ENCODE measurements around the gene AHR. TPM values are rescaled to one million over a fixed set of nuclear protein-coding genes. Genes with fewer than 3 reads are reported as not detected.

AHR gene
- total RNA-seq, 1 donor from 2014 or later = 1.7 TPM

DNA sequence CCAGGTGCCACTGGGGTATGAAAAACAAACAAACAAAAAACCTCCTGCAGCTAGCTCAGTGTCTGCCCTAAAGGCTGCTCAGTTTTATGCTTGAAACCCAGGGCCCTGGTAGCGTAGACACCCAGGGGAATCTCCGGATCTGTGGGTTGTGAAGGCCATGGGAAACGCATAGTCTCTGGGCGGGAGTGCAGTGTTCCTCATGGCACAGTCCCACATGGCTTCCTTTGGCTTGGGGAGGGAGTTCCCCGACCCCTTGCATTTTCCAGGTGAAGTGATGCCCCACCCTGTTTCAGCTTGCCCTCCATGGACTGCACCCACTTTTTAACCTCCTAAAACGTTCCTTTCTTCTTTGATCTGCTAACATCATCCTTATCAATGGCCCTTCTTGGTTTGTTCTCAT lies 56.0 kb downstream of the AHR start:
- TF ChIP-seq, protein P1, sequence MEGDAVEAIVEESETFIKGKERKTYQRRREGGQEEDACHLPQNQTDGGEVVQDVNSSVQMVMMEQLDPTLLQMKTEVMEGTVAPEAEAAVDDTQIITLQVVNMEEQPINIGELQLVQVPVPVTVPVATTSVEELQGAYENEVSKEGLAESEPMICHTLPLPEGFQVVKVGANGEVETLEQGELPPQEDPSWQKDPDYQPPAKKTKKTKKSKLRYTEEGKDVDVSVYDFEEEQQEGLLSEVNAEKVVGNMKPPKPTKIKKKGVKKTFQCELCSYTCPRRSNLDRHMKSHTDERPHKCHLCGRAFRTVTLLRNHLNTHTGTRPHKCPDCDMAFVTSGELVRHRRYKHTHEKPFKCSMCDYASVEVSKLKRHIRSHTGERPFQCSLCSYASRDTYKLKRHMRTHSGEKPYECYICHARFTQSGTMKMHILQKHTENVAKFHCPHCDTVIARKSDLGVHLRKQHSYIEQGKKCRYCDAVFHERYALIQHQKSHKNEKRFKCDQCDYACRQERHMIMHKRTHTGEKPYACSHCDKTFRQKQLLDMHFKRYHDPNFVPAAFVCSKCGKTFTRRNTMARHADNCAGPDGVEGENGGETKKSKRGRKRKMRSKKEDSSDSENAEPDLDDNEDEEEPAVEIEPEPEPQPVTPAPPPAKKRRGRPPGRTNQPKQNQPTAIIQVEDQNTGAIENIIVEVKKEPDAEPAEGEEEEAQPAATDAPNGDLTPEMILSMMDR (IDR thresholded peaks at IDR 0.05; ENCODE audit: partially characterized antibody, unreplicated experiment) = no peak
- Mint-ChIP-seq H3K27me3 (ENCODE audit: unreplicated experiment) (peaks cover 6% of the 10 kb centered on the region), H3K27ac (ENCODE audit: unreplicated experiment) (no peak overlapping the region), H3K4me1 (ENCODE audit: low read depth, unreplicated experiment) (no peaks in the 10 kb centered on the region), H3K4me3 (ENCODE audit: unreplicated experiment) (no peak overlapping the region), H3K36me3 (ENCODE audit: unreplicated experiment) (no peaks in the 10 kb centered on the region), H3K9me3 (ENCODE audit: unreplicated experiment) (no peaks in the 10 kb centered on the region)
- no peak for DNase-seq

DNA sequence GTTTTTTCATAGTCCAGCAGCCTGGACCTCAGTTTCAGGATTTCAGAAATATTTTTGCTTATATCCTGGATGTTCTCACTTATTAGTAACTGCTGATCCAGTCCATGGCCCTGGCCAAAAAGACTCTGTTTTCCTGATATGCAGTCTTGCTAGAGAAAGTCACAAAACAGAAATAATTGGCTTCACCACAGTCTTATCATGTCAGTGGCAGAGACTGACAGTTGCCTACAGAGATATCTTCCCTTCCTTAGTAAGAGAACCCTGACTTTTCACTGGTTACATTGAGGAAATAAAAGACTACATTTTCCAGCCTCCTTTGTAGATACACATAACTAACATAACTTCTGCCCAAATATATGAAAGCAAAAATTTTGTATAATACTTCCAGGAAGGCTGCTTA lies 56.6 kb downstream of the AHR start:
- peaks cover 7% of the 10 kb centered on the region for H3K27me3 Mint-ChIP-seq (ENCODE audit: unreplicated experiment)
- H3K4me1 Mint-ChIP-seq (ENCODE audit: low read depth, unreplicated experiment) = no peaks in the 10 kb centered on the region
- no peaks in the 10 kb centered on the region for H3K9me3 Mint-ChIP-seq (ENCODE audit: unreplicated experiment)
- H3K4me3 Mint-ChIP-seq (ENCODE audit: unreplicated experiment) = no peak overlapping the region
- no peak overlapping the region for H3K27ac Mint-ChIP-seq (ENCODE audit: unreplicated experiment)
- TF ChIP-seq, protein P1 (IDR thresholded peaks at IDR 0.05; ENCODE audit: partially characterized antibody, unreplicated experiment) = no peak
- H3K36me3 Mint-ChIP-seq (ENCODE audit: unreplicated experiment) = no peaks in the 10 kb centered on the region
- no peak for DNase-seq

DNA sequence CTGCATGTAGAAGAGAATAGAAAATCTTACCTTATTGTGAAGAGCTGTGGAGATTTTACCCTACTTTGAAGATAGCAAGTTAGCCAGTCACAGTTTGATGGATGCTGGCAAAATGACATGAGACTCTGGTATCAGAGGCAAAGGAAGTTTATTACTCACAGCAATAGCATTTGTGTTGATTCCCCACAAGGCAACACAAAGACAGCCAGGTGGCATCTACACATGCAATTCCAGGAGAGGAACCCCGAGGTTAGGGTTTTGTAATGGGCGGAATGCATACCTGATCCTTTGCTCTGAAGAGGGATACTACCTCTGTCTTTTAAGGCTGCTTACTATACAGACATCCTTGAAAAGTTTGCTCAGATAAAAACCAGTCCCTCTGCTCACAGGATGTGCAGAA lies 59.5 kb downstream of the AHR start:
- no peak for DNase-seq
- no peaks in the 10 kb centered on the region for H3K9me3 Mint-ChIP-seq (ENCODE audit: unreplicated experiment)
- H3K27me3 Mint-ChIP-seq (ENCODE audit: unreplicated experiment) = peaks cover 2% of the 10 kb centered on the region
- no peak overlapping the region for H3K27ac Mint-ChIP-seq (ENCODE audit: unreplicated experiment)
- no peaks in the 10 kb centered on the region for H3K4me1 Mint-ChIP-seq (ENCODE audit: low read depth, unreplicated experiment)
- TF ChIP-seq, protein P1 (IDR thresholded peaks at IDR 0.05; ENCODE audit: partially characterized antibody, unreplicated experiment) = no peak
- H3K36me3 Mint-ChIP-seq (ENCODE audit: unreplicated experiment) = no peaks in the 10 kb centered on the region
- H3K4me3 Mint-ChIP-seq (ENCODE audit: unreplicated experiment) = no peak overlapping the region

DNA sequence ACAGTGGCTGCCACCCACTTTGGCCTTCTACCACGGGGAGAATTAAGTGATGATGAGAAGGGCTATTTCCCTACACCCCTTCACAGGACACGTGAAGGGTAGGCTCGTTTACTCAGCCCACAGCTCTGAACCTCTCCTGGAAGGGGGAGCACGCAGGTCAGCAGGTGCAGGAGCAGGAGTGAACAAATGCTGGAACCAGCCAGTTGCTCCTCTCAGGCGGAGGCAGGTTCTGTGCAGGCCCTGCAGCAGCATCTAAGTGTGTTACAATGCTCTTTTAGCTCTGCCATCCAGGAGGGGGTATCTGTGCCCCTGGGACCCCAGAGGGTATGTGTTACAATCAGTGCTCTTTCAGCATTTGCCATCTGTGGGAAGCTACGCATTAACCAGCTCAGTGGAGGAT lies 61.2 kb downstream of the AHR start:
- no peak overlapping the region for H3K4me3 Mint-ChIP-seq (ENCODE audit: unreplicated experiment)
- H3K27me3 Mint-ChIP-seq (ENCODE audit: unreplicated experiment) = peaks cover 2% of the 10 kb centered on the region
- TF ChIP-seq, protein P1 (IDR thresholded peaks at IDR 0.05; ENCODE audit: partially characterized antibody, unreplicated experiment) = no peak
- no peak for DNase-seq
- H3K9me3 Mint-ChIP-seq (ENCODE audit: unreplicated experiment) = no peaks in the 10 kb centered on the region
- H3K27ac Mint-ChIP-seq (ENCODE audit: unreplicated experiment) = no peak overlapping the region
- H3K4me1 Mint-ChIP-seq (ENCODE audit: low read depth, unreplicated experiment) = no peaks in the 10 kb centered on the region
- H3K36me3 Mint-ChIP-seq (ENCODE audit: unreplicated experiment) = no peaks in the 10 kb centered on the region

DNA sequence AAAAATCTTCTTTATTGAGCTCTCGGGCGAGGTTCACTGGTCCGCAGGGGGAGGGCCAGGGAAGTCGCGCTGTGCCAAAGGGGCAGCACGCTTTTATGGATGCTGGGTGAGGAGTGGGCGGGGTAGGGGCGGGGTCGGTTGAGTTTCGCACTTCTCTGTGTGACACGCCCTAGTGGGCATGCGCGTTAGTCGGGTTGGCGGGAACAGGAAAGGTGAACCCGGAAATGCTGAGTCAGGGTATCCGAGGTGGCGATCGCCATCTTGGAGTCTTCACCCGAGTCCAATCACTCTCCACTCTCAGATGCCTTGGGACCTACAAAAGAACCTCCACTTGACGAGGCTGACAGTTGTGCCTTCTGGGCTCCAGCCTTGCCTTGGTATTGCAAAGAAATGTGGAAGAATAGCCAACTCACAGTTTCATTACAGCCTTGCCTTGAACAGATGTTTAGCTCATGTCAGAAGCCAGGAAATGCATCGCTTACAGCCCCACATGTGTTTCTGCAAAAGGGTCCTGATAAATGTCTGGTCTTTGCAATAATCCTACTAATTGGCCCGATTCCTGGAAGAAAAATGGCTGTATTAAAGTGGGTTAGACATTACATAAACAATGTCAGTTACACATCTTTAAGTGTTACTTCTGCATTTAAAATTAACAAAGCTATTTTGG lies 64.1 kb downstream of the AHR start:
- H3K27me3 Mint-ChIP-seq (ENCODE audit: unreplicated experiment) = peaks cover 2% of the 10 kb centered on the region
- no peaks in the 10 kb centered on the region for H3K36me3 Mint-ChIP-seq (ENCODE audit: unreplicated experiment)
- TF ChIP-seq, protein P1 (IDR thresholded peaks at IDR 0.05; ENCODE audit: partially characterized antibody, unreplicated experiment) = no peak
- no peak for DNase-seq
- H3K9me3 Mint-ChIP-seq (ENCODE audit: unreplicated experiment) = no peaks in the 10 kb centered on the region
- no peak overlapping the region for H3K4me3 Mint-ChIP-seq (ENCODE audit: unreplicated experiment)
- H3K4me1 Mint-ChIP-seq (ENCODE audit: low read depth, unreplicated experiment) = no peaks in the 10 kb centered on the region
- H3K27ac Mint-ChIP-seq (ENCODE audit: unreplicated experiment) = no peak overlapping the region
